ENCODE results near the gene TDRD10.

Gene TDRD10

GRCh38 chr1:154497026-154497806, 4.8 kb upstream of the TDRD10 start:
- no peak overlapping the region for H3K4me3 ChIP-seq (ENCODE audit: low read depth, low read length)
- H3K36me3 ChIP-seq (replicated peaks): no peaks in the 10 kb centered on the region
- in situ Hi-C loops (cut with HindIII; ENCODE audit: low pct_ligation_motif_present, low sequenced_read_pairs): no loop called here
- no peak overlapping the region for H3K27ac ChIP-seq
- TF ChIP-seq, protein P1, sequence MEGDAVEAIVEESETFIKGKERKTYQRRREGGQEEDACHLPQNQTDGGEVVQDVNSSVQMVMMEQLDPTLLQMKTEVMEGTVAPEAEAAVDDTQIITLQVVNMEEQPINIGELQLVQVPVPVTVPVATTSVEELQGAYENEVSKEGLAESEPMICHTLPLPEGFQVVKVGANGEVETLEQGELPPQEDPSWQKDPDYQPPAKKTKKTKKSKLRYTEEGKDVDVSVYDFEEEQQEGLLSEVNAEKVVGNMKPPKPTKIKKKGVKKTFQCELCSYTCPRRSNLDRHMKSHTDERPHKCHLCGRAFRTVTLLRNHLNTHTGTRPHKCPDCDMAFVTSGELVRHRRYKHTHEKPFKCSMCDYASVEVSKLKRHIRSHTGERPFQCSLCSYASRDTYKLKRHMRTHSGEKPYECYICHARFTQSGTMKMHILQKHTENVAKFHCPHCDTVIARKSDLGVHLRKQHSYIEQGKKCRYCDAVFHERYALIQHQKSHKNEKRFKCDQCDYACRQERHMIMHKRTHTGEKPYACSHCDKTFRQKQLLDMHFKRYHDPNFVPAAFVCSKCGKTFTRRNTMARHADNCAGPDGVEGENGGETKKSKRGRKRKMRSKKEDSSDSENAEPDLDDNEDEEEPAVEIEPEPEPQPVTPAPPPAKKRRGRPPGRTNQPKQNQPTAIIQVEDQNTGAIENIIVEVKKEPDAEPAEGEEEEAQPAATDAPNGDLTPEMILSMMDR (IDR thresholded peaks at IDR 0.05; ENCODE audit: low read depth, low read length, missing control alignments): no peak
- H3K27me3 ChIP-seq (replicated peaks): peaks cover 49% of the 10 kb centered on the region
- no peak for DNase-seq

- Histone ChIP-seq H3K36me3 (replicated peaks) (no peaks in the 10 kb centered on the region), H3K4me3 (ENCODE audit: low read depth, low read length) (no peak overlapping the region), H3K27ac (no peak overlapping the region), H3K27me3 (replicated peaks) (peaks cover 55% of the 10 kb centered on the region)
- TF ChIP-seq, protein P1 (IDR thresholded peaks at IDR 0.05; ENCODE audit: low read depth, low read length, missing control alignments): no peak
- no peak for DNase-seq
- in situ Hi-C loops (cut with HindIII; ENCODE audit: low pct_ligation_motif_present, low sequenced_read_pairs): no loop called here
Observed at GRCh38 chr1:154499446-154499845, 2.6 kb upstream of the TDRD10 start.

- no peak for DNase-seq
- TF ChIP-seq, protein P1 (IDR thresholded peaks at IDR 0.05; ENCODE audit: low read depth, low read length, missing control alignments): no peak
- Histone ChIP-seq H3K27me3 (replicated peaks) (peaks cover 66% of the 10 kb centered on the region), H3K36me3 (replicated peaks) (no peaks in the 10 kb centered on the region), H3K27ac (no peak overlapping the region), H3K4me3 (ENCODE audit: low read depth, low read length) (no peak overlapping the region)
- in situ Hi-C loops (cut with HindIII; ENCODE audit: low pct_ligation_motif_present, low sequenced_read_pairs): no loop called here
Observed at GRCh38 chr1:154500533-154500932, 1.5 kb upstream of the TDRD10 start.

DNA sequence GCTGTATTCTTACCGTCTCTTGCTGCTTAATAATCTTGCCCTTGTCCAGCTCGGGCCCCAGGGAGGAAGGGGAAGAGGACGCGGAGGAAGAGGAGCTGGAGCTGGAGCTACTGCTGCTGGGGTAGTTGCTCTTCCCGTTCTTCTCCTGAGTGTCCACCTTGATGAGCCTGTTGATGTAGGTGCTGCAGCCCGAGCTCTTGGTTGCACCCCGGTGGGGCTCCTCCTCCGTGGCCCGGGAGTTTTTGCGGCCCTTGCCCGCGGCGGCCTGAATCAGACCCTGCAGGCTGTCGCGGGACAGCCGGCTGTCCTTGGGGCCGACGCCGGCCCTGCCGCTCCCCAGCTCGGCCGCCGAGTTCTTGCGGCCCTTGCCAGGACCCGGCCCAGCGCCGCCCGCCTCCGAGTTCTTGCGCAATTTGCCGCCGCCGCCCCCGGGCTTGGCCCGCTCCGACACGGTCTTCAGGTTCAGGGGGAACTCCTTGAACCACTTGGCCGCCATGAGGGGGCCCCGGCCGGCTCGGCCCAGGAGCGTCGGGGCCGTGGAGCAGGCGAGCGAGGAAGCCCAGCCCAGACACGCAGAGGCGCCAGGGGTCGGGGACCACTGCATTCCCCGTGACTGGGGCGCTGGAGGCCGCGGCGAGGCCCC, 475 bp upstream of the TDRD10 start:
- Histone ChIP-seq H3K27ac (no peak overlapping the region), H3K4me3 (ENCODE audit: low read depth, low read length) (no peak overlapping the region), H3K27me3 (replicated peaks) (peaks cover 67% of the 10 kb centered on the region), H3K36me3 (replicated peaks) (no peaks in the 10 kb centered on the region)
- in situ Hi-C loops (cut with HindIII; ENCODE audit: low pct_ligation_motif_present, low sequenced_read_pairs): no loop called here
- TF ChIP-seq, protein P1 (IDR thresholded peaks at IDR 0.05; ENCODE audit: low read depth, low read length, missing control alignments): no peak
- DNase-seq: no peak

- H3K27me3 ChIP-seq (replicated peaks): peaks cover 75% of the 10 kb centered on the region
- H3K4me3 ChIP-seq (ENCODE audit: low read depth, low read length): no peak overlapping the region
- TF ChIP-seq, protein P1 (IDR thresholded peaks at IDR 0.05; ENCODE audit: low read depth, low read length, missing control alignments): no peak
- H3K27ac ChIP-seq: no peak overlapping the region
- DNase-seq: no peak
- in situ Hi-C loops (cut with HindIII; ENCODE audit: low pct_ligation_motif_present, low sequenced_read_pairs): no loop called here
- H3K36me3 ChIP-seq (replicated peaks): no peaks in the 10 kb centered on the region
Observed at GRCh38 chr1:154502744-154503115, 711 bp downstream of the TDRD10 start.

Data from brain microvascular endothelial cell (primary cell).